ENCODE results near the gene IL1RAPL1. TPM values are rescaled to one million over a fixed set of nuclear protein-coding genes. Genes with fewer than 3 reads are reported as not detected.

IL1RAPL1 gene
- total RNA-seq, 4 donors from 2014 or later, result 0.78 TPM; not detected in 3

DNA sequence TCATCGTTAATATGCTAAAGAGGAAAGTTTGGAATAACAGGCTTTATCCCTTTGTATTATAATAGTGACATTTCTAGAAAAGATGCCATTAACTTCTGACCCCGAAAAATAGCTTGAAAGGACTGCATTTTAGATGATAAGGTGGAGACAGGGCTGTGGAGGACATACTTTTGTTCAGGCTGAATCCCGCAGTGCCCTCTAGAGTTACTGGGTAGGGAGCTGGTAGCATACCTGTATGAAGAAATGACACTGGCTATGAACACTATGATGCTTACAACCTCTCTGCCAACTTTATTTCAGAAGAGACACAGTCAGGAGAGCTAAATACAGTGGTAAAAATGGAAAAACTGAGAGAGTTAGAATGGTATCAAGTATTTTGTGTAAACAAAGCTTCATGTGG lies 8.1 kb downstream of the IL1RAPL1 start:
- no peaks in the 10 kb centered on the region for H3K9me3 ChIP-seq
- no peak overlapping the region for H3K4me3 ChIP-seq (replicated peaks in 1 of 3)
- no peaks in the 10 kb centered on the region for H3K36me3 ChIP-seq
- WGBS, 2 donors, result 87 to 94% methylated on average over 3 of the region's 3 CpGs
- no peaks in the 10 kb centered on the region for H3K27me3 ChIP-seq
- DNase-seq, result no peak
- TF ChIP-seq, protein P1, sequence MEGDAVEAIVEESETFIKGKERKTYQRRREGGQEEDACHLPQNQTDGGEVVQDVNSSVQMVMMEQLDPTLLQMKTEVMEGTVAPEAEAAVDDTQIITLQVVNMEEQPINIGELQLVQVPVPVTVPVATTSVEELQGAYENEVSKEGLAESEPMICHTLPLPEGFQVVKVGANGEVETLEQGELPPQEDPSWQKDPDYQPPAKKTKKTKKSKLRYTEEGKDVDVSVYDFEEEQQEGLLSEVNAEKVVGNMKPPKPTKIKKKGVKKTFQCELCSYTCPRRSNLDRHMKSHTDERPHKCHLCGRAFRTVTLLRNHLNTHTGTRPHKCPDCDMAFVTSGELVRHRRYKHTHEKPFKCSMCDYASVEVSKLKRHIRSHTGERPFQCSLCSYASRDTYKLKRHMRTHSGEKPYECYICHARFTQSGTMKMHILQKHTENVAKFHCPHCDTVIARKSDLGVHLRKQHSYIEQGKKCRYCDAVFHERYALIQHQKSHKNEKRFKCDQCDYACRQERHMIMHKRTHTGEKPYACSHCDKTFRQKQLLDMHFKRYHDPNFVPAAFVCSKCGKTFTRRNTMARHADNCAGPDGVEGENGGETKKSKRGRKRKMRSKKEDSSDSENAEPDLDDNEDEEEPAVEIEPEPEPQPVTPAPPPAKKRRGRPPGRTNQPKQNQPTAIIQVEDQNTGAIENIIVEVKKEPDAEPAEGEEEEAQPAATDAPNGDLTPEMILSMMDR (IDR thresholded peaks at IDR 0.05), result no peak
- TF ChIP-seq POLR2A (IDR thresholded peaks at IDR 0.05), result no peak
- H3K27ac ChIP-seq, result no peak overlapping the region
- intact Hi-C loops (cut with DNase I), result no loop called here
- no peaks in the 10 kb centered on the region for H3K4me1 ChIP-seq

DNA sequence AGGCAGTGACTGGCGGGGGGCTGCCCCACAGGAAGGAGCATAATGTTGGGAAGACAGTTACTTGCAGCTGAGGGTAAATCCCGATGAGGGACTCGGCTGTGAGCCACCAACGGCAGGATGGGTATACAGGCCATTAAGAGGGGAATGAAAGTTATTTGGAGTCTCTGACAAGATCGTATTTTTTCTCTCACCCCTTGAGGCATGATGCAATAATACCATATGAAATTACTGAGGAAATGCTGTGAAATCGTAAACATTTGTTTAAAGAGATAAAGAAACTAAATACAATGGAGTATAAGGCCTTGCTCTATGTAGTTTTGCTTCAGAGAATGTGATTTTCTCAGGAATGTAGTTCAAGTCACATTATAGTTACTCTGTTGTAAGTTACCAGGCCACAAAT lies 12.7 kb downstream of the IL1RAPL1 start:
- H3K4me3 ChIP-seq (replicated peaks in 1 of 3), result no peak overlapping the region
- H3K9me3 ChIP-seq, result no peaks in the 10 kb centered on the region
- TF ChIP-seq, protein P1 (IDR thresholded peaks at IDR 0.05), result no peak
- no peak for TF ChIP-seq POLR2A (IDR thresholded peaks at IDR 0.05)
- no peaks in the 10 kb centered on the region for H3K4me1 ChIP-seq
- H3K27ac ChIP-seq, result no peak overlapping the region
- no peak for DNase-seq
- no peaks in the 10 kb centered on the region for H3K27me3 ChIP-seq
- no peaks in the 10 kb centered on the region for H3K36me3 ChIP-seq
- intact Hi-C loops (cut with DNase I), result no loop called here
- WGBS, 2 donors, result 90 to 93% methylated on average over 6 of the region's 6 CpGs

DNA sequence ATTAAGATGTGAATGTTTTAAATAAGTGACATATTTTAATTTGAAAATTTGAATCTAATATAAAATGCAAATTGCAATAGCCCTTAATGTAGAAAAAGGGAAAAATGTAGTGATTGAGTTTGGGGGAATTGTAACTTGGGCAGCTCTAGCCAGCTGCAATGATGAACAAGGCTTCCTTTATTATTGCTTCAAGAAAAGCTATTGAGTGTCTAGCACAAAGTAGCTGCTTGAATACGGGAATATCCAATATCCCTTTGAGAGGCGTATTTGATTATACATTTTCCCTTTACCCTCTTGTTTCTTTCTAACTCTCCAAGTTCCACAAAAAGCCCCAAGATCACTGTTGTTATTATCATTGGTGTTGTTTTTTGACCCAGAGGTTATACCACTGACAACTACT lies 21.8 kb downstream of the IL1RAPL1 start:
- Histone ChIP-seq H3K27ac (no peak overlapping the region), H3K4me1 (no peaks in the 10 kb centered on the region), H3K36me3 (no peaks in the 10 kb centered on the region), H3K4me3 (replicated peaks in 1 of 3) (no peak overlapping the region), H3K27me3 (no peaks in the 10 kb centered on the region), H3K9me3 (no peaks in the 10 kb centered on the region)
- intact Hi-C loops (cut with DNase I), result no loop called here
- DNase-seq, result no peak
- WGBS, 2 donors, result 94 to 98% methylated on average over 2 of the region's 2 CpGs
- TF ChIP-seq POLR2A (IDR thresholded peaks at IDR 0.05), result no peak
- TF ChIP-seq, protein P1 (IDR thresholded peaks at IDR 0.05), result no peak

DNA sequence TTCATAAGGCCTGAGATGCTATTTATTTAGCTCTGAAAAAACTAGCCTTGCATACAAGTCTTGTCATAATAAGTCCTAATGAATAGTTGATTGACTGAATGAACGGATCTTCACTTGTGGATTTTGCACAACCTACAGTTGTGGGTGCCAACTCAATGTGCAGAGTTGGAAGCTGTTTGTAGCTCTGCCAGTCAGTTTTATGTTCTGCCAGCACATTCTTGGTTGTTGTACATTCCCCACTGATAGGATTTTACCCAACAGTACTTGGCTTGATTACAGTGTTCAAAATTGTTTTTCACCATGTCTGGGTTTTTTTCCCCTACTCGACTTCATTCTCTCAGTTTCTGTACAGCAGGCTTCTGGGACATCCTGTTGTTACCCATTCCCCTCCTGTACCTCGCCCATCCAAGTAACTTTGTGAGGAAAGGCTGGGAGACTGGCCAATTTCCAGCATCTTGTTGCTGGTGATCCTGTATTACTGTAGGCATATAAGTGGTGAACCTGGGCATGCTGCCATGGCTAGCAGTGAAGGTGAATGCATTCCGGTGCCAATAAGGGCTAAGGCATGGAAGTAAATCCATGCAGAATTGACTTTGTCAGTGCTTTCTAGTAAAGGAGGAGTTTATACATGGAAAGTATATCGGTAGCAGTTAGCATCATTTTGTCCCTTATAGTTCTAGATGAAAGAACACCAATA lies 22.8 kb downstream of the IL1RAPL1 start:
- DNase-seq, result peak; percentile 73 to 77
- intact Hi-C loops (cut with DNase I), result no loop called here
- 30 to 40% methylated on average over 5 of the region's 5 CpGs for WGBS, 2 donors
- Histone ChIP-seq H3K4me3 (replicated peaks in 1 of 3) (no peak overlapping the region), H3K27ac (no peak overlapping the region), H3K27me3 (no peaks in the 10 kb centered on the region), H3K9me3 (no peaks in the 10 kb centered on the region), H3K4me1 (no peaks in the 10 kb centered on the region), H3K36me3 (no peaks in the 10 kb centered on the region)
- TF ChIP-seq, protein P1 (IDR thresholded peaks at IDR 0.05), result no peak
- no peak for TF ChIP-seq POLR2A (IDR thresholded peaks at IDR 0.05)

DNA sequence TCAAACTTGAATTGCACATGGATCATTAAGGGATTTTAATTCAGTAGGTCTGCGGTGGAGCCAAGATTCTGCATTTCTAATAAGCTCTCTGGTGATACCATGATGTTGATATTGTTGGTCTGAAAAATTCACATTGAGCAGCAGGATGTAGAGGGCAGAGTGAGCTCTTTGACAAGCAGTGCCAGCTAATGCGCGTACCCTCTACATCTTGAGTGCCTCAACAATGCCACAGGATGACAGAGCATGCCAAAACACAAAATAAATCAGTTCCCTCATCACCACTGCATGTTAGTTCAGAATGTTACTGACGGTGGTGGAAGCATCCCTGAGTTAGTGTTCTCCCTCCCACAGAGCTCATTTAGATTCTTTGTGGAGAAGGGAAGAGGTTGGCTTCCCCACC lies 23.5 kb downstream of the IL1RAPL1 start:
- Histone ChIP-seq H3K4me3 (replicated peaks in 1 of 3) (no peak overlapping the region), H3K4me1 (no peaks in the 10 kb centered on the region), H3K27ac (no peak overlapping the region), H3K36me3 (no peaks in the 10 kb centered on the region), H3K27me3 (no peaks in the 10 kb centered on the region), H3K9me3 (no peaks in the 10 kb centered on the region)
- WGBS, 2 donors, result 50 to 57% methylated on average over 4 of the region's 4 CpGs
- DNase-seq, result no peak
- intact Hi-C loops (cut with DNase I), result no loop called here
- TF ChIP-seq POLR2A (IDR thresholded peaks at IDR 0.05), result no peak
- TF ChIP-seq, protein P1 (IDR thresholded peaks at IDR 0.05), result no peak

All from thyroid gland (tissue), 4 donors.